ENCODE measurements around the gene PPM1A.

The PPM1A gene

GRCh38 chr14:60248697-60249318 lies at the start of gene PPM1A:
Gene PPM1A, plus strand, starts transcription at chr14:60249221. Its CDS starts 33,483 bp downstream, at chr14:60282704.
- no peaks in the 10 kb centered on the region for H3K36me3 ChIP-seq (ENCODE audit: control insufficient read depth, insufficient read depth, low read length)
- H3K27ac ChIP-seq = peak within 1 kb of the TSS; percentile 98
- peaks cover 7% of the 10 kb centered on the region for H3K79me2 ChIP-seq
- peaks cover 12% of the 10 kb centered on the region for H3K4me1 ChIP-seq
- H2AFZ ChIP-seq = peak within 1 kb of the TSS; percentile 98
- H3K9me3 ChIP-seq (ENCODE audit: control insufficient read depth, low read length) = no peaks in the 10 kb centered on the region
- H3K4me2 ChIP-seq (ENCODE audit: low read length) = peak within 1 kb of the TSS; percentile 94
- peak within 1 kb of the TSS; percentile 83 for H3K4me3 ChIP-seq (ENCODE audit: low read depth, low read length)
- peak within 1 kb of the TSS; percentile 92 for H3K9ac ChIP-seq
- TF ChIP-seq, protein P1, sequence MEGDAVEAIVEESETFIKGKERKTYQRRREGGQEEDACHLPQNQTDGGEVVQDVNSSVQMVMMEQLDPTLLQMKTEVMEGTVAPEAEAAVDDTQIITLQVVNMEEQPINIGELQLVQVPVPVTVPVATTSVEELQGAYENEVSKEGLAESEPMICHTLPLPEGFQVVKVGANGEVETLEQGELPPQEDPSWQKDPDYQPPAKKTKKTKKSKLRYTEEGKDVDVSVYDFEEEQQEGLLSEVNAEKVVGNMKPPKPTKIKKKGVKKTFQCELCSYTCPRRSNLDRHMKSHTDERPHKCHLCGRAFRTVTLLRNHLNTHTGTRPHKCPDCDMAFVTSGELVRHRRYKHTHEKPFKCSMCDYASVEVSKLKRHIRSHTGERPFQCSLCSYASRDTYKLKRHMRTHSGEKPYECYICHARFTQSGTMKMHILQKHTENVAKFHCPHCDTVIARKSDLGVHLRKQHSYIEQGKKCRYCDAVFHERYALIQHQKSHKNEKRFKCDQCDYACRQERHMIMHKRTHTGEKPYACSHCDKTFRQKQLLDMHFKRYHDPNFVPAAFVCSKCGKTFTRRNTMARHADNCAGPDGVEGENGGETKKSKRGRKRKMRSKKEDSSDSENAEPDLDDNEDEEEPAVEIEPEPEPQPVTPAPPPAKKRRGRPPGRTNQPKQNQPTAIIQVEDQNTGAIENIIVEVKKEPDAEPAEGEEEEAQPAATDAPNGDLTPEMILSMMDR (IDR thresholded peaks at IDR 0.05) = no peak
- H3K27me3 ChIP-seq (ENCODE audit: control insufficient read depth, insufficient read depth, low read length) = no peaks in the 10 kb centered on the region

DNA sequence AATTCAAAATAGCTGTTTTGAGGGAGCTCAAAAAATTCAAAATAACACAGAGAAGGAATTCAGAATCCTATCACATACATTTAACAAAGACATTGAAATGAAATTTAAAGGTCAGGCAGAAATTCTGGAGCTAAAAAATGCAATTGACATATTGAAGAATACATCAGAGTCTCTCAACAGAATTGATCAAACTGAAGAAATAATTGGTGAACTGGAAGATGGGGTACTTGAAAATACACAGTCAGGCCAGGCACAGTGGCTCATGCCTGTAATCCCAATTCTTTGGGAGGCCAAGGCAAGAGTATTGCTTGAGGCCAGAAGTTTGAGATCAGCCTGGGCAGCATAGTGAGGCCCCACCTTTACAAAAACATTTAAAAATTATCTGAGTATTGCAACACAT lies 49.7 kb upstream of the PPM1A start:
- Histone ChIP-seq H3K27ac (no peak overlapping the region), H3K36me3 (ENCODE audit: control insufficient read depth, insufficient read depth, low read length) (no peaks in the 10 kb centered on the region), H3K79me2 (no peaks in the 10 kb centered on the region), H3K9ac (no peak overlapping the region), H3K27me3 (ENCODE audit: control insufficient read depth, insufficient read depth, low read length) (no peaks in the 10 kb centered on the region), H3K9me3 (ENCODE audit: control insufficient read depth, low read length) (no peaks in the 10 kb centered on the region), H3K4me3 (ENCODE audit: low read depth, low read length) (no peak overlapping the region), H3K4me1 (peaks cover 7% of the 10 kb centered on the region), H3K4me2 (ENCODE audit: low read length) (no peak overlapping the region), H2AFZ (no peak overlapping the region)
- TF ChIP-seq, protein P1 (IDR thresholded peaks at IDR 0.05) = no peak

GRCh38 chr14:60204104-60204842 lies 44.7 kb upstream of the PPM1A start:
- Histone ChIP-seq H3K4me3 (ENCODE audit: low read depth, low read length) (no peak overlapping the region), H3K4me2 (ENCODE audit: low read length) (no peak overlapping the region), H3K36me3 (ENCODE audit: control insufficient read depth, insufficient read depth, low read length) (no peaks in the 10 kb centered on the region), H3K27me3 (ENCODE audit: control insufficient read depth, insufficient read depth, low read length) (no peaks in the 10 kb centered on the region), H2AFZ (peak overlapping the region; percentile 23), H3K9me3 (ENCODE audit: control insufficient read depth, low read length) (no peaks in the 10 kb centered on the region), H3K9ac (no peak overlapping the region), H3K27ac (no peak overlapping the region), H3K4me1 (peaks cover 7% of the 10 kb centered on the region), H3K79me2 (no peaks in the 10 kb centered on the region)
- TF ChIP-seq, protein P1 (IDR thresholded peaks at IDR 0.05) = no peak

GRCh38 chr14:60204843-60205774 lies 43.9 kb upstream of the PPM1A start:
- Histone ChIP-seq H3K4me3 (ENCODE audit: low read depth, low read length) (no peak overlapping the region), H3K9me3 (ENCODE audit: control insufficient read depth, low read length) (no peaks in the 10 kb centered on the region), H3K36me3 (ENCODE audit: control insufficient read depth, insufficient read depth, low read length) (no peaks in the 10 kb centered on the region), H3K79me2 (no peaks in the 10 kb centered on the region), H2AFZ (peak overlapping the region; percentile 23), H3K9ac (no peak overlapping the region), H3K4me2 (ENCODE audit: low read length) (no peak overlapping the region), H3K4me1 (peaks cover 7% of the 10 kb centered on the region), H3K27me3 (ENCODE audit: control insufficient read depth, insufficient read depth, low read length) (no peaks in the 10 kb centered on the region), H3K27ac (no peak overlapping the region)
- TF ChIP-seq, protein P1 (IDR thresholded peaks at IDR 0.05) = no peak
